ACC112 (cell line): ENCODE measurements around the gene HMGCS2.
"Not testable (repeated sequence)": the region's sequence is repeated elsewhere in the genome, so short reads cannot be mapped to it uniquely, and the experiment has no call there.

ENCODE experiments used
- H2AFZ ChIP-seq: fragments of 200-600 bp; sonication (generic); one replicate; pipeline ENCODE4 v1.6.0; 2017; ENCODE audit warnings: antibody characterized with exemption, low read length; ENCODE audit not compliant: unreplicated experiment
- H3K27ac ChIP-seq: fragments of 200-600 bp; sonication (generic); 2 replicates; pipeline ENCODE4 v1.5.1; 2014; ENCODE audit warnings: low read depth, mild to moderate bottlenecking, antibody characterized with exemption, low read length, moderate library complexity
- H3K27me3 ChIP-seq: fragments of 200-600 bp; sonication (generic); 2 replicates; pipeline ENCODE4 v1.6.1; 2014; ENCODE audit warnings: mild to moderate bottlenecking, antibody characterized with exemption, low read length, moderate library complexity, mixed read lengths; ENCODE audit not compliant: insufficient read depth
- H3K36me3 ChIP-seq: fragments of 200-600 bp; sonication (generic); 2 replicates; pipeline ENCODE4 v1.6.1; 2016; ENCODE audit warnings: mild to moderate bottlenecking, antibody characterized with exemption, low read length, moderate library complexity, mixed read lengths; ENCODE audit not compliant: insufficient read depth
- H3K4me1 ChIP-seq: fragments of 200-600 bp; sonication (generic); one replicate; pipeline ENCODE4 v1.6.1; 2016; ENCODE audit warnings: low read length, mixed read lengths; ENCODE audit not compliant: insufficient read depth, unreplicated experiment, control insufficient read depth
- H3K4me3 ChIP-seq: fragments of 200-600 bp; sonication (generic); 2 replicates; pipeline ENCODE4 v1.5.1; 2014; ENCODE audit warnings: mild to moderate bottlenecking, low read depth, low read length
- H3K79me2 ChIP-seq: fragments of 200-600 bp; sonication (generic); one replicate; pipeline ENCODE4 v1.6.0; 2016; ENCODE audit warnings: low read length; ENCODE audit not compliant: control insufficient read depth, unreplicated experiment, insufficient read depth

Gene HMGCS2

GRCh38 chr1:119790451-119791198 is 21.9 kb upstream of the HMGCS2 start:
- H3K4me1 ChIP-seq: no peaks in the 10 kb centered on the region
- H3K4me3 ChIP-seq: no peak overlapping the region
- no peaks in the 10 kb centered on the region for H3K36me3 ChIP-seq
- H3K27me3 ChIP-seq: peaks cover 7% of the 10 kb centered on the region; the same call in 1 of the 2 replicates
- no peak overlapping the region for H3K27ac ChIP-seq
- no peak overlapping the region for H2AFZ ChIP-seq
- no peaks in the 10 kb centered on the region for H3K79me2 ChIP-seq

- no peak overlapping the region for H3K27ac ChIP-seq
- no peaks in the 10 kb centered on the region for H3K4me1 ChIP-seq
- H3K79me2 ChIP-seq: no peaks in the 10 kb centered on the region
- no peaks in the 10 kb centered on the region for H3K36me3 ChIP-seq
- H3K27me3 ChIP-seq: peaks cover 12% of the 10 kb centered on the region; the same call in 1 of the 2 replicates
- H3K4me3 ChIP-seq: no peak overlapping the region
- H2AFZ ChIP-seq: no peak overlapping the region
Observed at GRCh38 chr1:119787776-119788175, 19.1 kb upstream of the HMGCS2 start.

DNA sequence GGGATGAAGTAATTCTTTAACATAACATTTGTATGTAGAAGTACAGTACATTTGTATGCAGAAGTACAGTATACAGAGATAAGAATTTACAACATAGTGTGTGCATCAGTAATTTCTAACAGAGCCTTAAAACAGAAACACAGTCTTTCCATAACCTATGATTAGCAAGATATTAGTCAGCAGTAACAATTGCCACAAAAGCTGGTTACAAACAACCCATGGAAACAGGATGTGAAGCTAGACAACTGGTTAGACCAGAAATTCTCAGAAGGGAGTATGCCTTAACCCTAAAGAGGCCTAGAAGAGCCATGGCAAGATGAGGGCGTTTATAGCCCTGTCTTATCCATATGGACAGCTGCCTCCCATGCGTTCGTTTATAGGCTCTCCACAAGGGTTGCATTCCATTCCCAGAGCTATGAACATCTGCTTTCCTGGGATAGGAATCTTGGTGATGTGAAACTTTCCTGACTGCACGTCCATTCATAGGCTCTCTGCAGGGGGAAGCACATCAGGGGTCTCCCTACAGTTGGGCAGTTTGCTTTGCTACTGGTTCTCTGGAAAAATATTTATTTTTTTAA is 17.9 kb upstream of the HMGCS2 start:
- H3K4me3 ChIP-seq, H3K4me1 ChIP-seq, H3K79me2 ChIP-seq, H3K36me3 ChIP-seq, H3K27ac ChIP-seq, H2AFZ ChIP-seq: not testable (repeated sequence)
- H3K27me3 ChIP-seq: peaks cover 22% of the 10 kb centered on the region

DNA sequence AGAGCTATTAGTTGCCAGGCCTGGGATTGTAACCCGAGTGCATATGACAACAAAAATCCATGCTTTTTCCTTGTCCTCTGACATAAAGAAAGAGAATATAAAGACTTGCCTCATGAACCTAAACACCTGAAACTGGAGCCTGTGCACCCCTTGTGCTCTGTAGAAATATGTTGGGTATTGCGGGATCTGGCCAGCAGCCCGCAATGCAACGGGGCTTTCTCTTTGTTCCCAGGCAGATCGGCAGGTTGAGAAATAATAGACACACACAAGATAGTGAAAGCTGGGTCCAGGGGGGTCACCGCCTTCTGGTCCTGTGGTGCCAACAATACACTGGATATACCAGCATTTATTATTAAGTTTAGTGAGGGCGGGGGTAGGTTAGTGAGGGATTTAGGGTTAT is 17.3 kb upstream of the HMGCS2 start:
- not testable (repeated sequence) for H3K4me3 ChIP-seq, H3K79me2 ChIP-seq, H3K27ac ChIP-seq, H2AFZ ChIP-seq, H3K4me1 ChIP-seq, H3K36me3 ChIP-seq
- H3K27me3 ChIP-seq: peaks cover 28% of the 10 kb centered on the region

- no peaks in the 10 kb centered on the region for H3K4me1 ChIP-seq
Observed at GRCh38 chr1:119784191-119784781, 15.6 kb upstream of the HMGCS2 start.

GRCh38 chr1:119783354-119784185 is 14.9 kb upstream of the HMGCS2 start:
- H3K79me2 ChIP-seq: no peaks in the 10 kb centered on the region
- H3K27me3 ChIP-seq: peaks cover 37% of the 10 kb centered on the region
- no peaks in the 10 kb centered on the region for H3K36me3 ChIP-seq
- no peak overlapping the region for H3K4me3 ChIP-seq
- no peak overlapping the region for H2AFZ ChIP-seq
- no peak overlapping the region for H3K27ac ChIP-seq
- no peaks in the 10 kb centered on the region for H3K4me1 ChIP-seq

More at GRCh38 chr1:119784191-119784781, 15.6 kb upstream of the HMGCS2 start:
- Histone ChIP-seq H3K36me3 (no peaks in the 10 kb centered on the region), H3K27me3 (peaks cover 33% of the 10 kb centered on the region), H3K27ac (no peak overlapping the region), H2AFZ (no peak overlapping the region), H3K79me2 (no peaks in the 10 kb centered on the region), H3K4me3 (no peak overlapping the region)

- no peaks in the 10 kb centered on the region for H3K79me2 ChIP-seq
- H3K27ac ChIP-seq: no peak overlapping the region
- H3K4me3 ChIP-seq: no peak overlapping the region
- no peak overlapping the region for H2AFZ ChIP-seq
- H3K4me1 ChIP-seq: no peaks in the 10 kb centered on the region
- H3K36me3 ChIP-seq: no peaks in the 10 kb centered on the region
- peaks cover 37% of the 10 kb centered on the region for H3K27me3 ChIP-seq
Observed at GRCh38 chr1:119782631-119783325, 14.1 kb upstream of the HMGCS2 start.

DNA sequence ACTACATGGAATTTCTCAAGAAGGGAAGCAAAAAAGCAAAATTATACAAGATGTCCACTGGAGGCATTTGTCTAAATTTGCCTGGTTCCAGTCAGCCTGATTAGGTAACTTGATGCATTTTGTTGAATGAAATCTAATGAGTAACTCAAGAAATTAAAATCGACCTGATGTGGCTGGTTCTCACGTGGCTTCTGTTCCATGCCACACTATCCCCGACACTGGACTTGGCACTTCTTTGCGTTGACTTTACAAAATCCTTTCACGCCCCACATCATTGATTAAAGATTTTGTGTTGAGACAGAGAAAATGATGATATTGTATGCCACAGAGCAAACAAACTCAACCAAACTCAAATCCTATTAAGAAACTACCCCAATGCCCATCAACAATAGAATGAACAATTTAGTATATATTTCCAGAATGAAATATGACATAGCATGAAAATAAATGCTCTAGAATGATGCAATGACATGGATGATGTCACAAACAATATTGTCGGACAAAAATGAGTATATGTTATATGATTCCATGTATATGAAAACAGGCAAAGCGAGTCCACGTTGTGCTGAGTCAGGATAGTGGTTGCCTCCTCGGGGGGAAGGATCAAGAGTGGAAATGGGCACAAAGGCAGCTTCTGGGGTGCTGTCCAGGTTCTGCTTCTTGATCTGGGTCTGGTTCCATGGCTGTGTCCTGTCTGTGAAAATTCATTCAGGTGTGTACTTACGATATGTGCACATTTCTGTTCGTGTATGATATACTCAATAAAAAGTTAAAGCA is 12.9 kb upstream of the HMGCS2 start:
- no peak overlapping the region for H3K4me3 ChIP-seq
- H3K27me3 ChIP-seq: peaks cover 37% of the 10 kb centered on the region
- H3K27ac ChIP-seq: no peak overlapping the region
- no peaks in the 10 kb centered on the region for H3K36me3 ChIP-seq
- H2AFZ ChIP-seq: no peak overlapping the region
- H3K4me1 ChIP-seq: no peaks in the 10 kb centered on the region
- no peaks in the 10 kb centered on the region for H3K79me2 ChIP-seq

- Histone ChIP-seq H3K79me2 (no peaks in the 10 kb centered on the region), H3K4me3 (peak overlapping the region; percentile 62), H3K27me3 (peaks cover 37% of the 10 kb centered on the region), H2AFZ (peak overlapping the region; percentile 58), H3K36me3 (no peaks in the 10 kb centered on the region), H3K27ac (no peak overlapping the region), H3K4me1 (no peaks in the 10 kb centered on the region)
Observed at GRCh38 chr1:119779869-119780356, 11.2 kb upstream of the HMGCS2 start.
